Tibial nerve (tissue), 3 donors: ENCODE data around the gene RAI2.

ENCODE experiments used
- POLR2A ChIP-seq, 2 donors: fragments of 450-650 bp; IDR thresholded peaks; one replicate each; pipeline ENCODE4 v1.6.1; 2017; ENCODE audit warnings: antibody characterized with exemption in 2 of 2, mild to moderate bottlenecking in 2 of 2, moderate library complexity in 2 of 2
- TF ChIP-seq, protein P1 (sequence below), 5 experiments: fragments of 200-600 bp in 3 of 5; fragments of 450-650 bp in 2 of 5; sonication (generic) in 3 of 5; IDR thresholded peaks; one replicate each; pipeline ENCODE4 v1.5.1; 2016 to 2019; ENCODE audit warnings: antibody characterized with exemption in 5 of 5, mild to moderate bottlenecking in 3 of 5, moderate library complexity in 2 of 5

DNA sequence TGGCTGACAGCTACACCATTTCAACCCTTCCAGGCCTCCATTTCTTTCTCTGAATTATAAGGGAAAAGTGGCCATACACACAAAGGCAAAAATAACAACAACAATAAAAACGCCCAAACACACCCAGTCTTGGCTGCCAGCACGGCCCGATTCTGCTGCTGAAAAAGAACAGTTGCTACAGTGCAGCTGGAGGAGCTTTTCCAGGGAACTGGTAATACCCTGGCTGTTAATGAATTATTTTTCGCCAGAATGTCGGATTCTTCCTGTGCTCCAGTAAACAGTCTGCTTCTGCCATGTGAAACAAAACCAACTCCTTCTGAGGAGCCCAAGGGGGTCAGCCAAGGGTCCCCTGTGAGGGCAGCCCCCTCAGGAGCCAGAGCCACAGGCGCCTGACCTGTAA lies 6.6 kb downstream of the RAI2 start:
- TF ChIP-seq POLR2A (IDR thresholded peaks at IDR 0.05): no peak
- TF ChIP-seq, protein P1, sequence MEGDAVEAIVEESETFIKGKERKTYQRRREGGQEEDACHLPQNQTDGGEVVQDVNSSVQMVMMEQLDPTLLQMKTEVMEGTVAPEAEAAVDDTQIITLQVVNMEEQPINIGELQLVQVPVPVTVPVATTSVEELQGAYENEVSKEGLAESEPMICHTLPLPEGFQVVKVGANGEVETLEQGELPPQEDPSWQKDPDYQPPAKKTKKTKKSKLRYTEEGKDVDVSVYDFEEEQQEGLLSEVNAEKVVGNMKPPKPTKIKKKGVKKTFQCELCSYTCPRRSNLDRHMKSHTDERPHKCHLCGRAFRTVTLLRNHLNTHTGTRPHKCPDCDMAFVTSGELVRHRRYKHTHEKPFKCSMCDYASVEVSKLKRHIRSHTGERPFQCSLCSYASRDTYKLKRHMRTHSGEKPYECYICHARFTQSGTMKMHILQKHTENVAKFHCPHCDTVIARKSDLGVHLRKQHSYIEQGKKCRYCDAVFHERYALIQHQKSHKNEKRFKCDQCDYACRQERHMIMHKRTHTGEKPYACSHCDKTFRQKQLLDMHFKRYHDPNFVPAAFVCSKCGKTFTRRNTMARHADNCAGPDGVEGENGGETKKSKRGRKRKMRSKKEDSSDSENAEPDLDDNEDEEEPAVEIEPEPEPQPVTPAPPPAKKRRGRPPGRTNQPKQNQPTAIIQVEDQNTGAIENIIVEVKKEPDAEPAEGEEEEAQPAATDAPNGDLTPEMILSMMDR (IDR thresholded peaks at IDR 0.05): no peak
